Esophagus squamous epithelium (tissue), 4 donors: ENCODE data around the gene PTPRG.

ENCODE experiments used
- CTCF ChIP-seq, 6 experiments: fragments of 450-650 bp in 4 of 6; fragments of 200-600 bp in 2 of 6; sonication (generic) in 2 of 6; IDR thresholded peaks; one replicate each; pipeline ENCODE4 v1.5.1; 2016 to 2019; ENCODE audit warnings: antibody characterized with exemption in 6 of 6, mild to moderate bottlenecking in 4 of 6, moderate library complexity in 4 of 6
- POLR2A ChIP-seq, 4 donors: fragments of 450-650 bp; IDR thresholded peaks; one replicate each; pipeline ENCODE4 v1.6.1; 2017; ENCODE audit warnings: antibody characterized with exemption in 4 of 4, mild to moderate bottlenecking in 4 of 4, moderate library complexity in 3 of 4

DNA sequence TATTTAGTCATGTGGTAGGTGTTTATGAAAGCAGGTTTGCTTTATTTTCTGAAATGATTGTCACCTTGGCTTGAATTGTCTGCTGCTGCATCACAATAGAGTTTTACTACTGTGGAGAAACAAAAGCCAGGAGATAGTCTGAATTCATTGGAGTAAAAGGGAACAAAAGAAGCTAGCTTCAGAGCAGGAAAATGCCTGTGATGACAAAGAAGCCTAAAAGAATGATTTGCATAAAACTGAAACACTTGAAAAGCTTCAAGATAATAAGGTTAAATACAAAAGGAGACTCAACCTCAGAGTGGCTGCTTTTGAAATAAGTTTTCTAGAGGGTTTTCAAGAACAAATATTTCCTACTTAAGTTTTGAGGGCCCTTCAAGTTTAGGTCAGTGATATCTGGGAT lies 138.3 kb downstream of the PTPRG start:
- TF ChIP-seq CTCF (IDR thresholded peaks at IDR 0.05) (no peak), POLR2A (IDR thresholded peaks at IDR 0.05) (no peak)
